WERI-Rb-1 (cell line): ENCODE measurements around the gene CDC27.

Source experiments
- DNase-seq: peaks from one replicate; pipeline ENCODE4 v3.0.0-alpha.2; 2020
- H3K27ac ChIP-seq: fragments of 250-450 bp; sonication (Bioruptor Pico); 2 replicates; pipeline ENCODE4 v1.5.1; 2020; ENCODE audit warnings: mild to moderate bottlenecking, moderate library complexity
- H3K27me3 ChIP-seq: fragments of 250-450 bp; sonication (Bioruptor Pico); 2 replicates; pipeline ENCODE4 v1.5.1; 2021; ENCODE audit warnings: mild to moderate bottlenecking, low read depth, moderate library complexity; ENCODE audit not compliant: insufficient read depth, severe bottlenecking
- H3K36me3 ChIP-seq: fragments of 250-450 bp; sonication (Bioruptor Pico); 2 replicates; pipeline ENCODE4 v1.5.1; 2020; ENCODE audit warnings: mild to moderate bottlenecking, moderate library complexity
- H3K4me3 ChIP-seq: 2 replicates; pipeline ENCODE4 v1.5.1; 2011; ENCODE audit warnings: low read depth, mild to moderate bottlenecking, control low read depth, low read length
- H3K9me3 ChIP-seq: fragments of 250-450 bp; sonication (Bioruptor Pico); 2 replicates; pipeline ENCODE4 v1.5.1; 2021; ENCODE audit warnings: mild to moderate bottlenecking, moderate library complexity; ENCODE audit not compliant: severe bottlenecking
- TF ChIP-seq, protein P1 (sequence below): IDR thresholded peaks from 2 replicates; pipeline ENCODE4 v1.5.1; 2011; ENCODE audit warnings: low read depth, mild to moderate bottlenecking, control low read depth, inconsistent platforms, low read length

CDC27 gene

DNA sequence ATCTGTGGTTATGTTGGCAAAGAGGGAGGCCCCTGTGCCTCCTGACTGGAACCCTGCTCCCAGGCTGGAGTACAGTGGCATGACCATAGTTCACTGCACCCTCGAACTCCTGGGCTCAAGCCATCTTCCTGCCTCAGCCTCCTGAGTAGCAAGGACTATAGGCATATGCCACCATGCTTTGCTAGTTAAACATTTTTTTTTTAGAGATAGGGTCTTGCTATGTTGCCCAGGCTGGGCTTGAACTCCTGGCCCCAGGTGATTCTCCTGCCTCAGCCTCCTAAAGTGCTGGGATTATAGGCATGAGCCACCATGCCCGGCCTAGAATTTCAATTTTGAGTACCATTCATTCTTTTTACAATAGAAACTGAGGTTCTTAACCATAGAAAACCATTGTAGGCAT lies 43.4 kb upstream of the CDC27 start:
- TF ChIP-seq, protein P1, sequence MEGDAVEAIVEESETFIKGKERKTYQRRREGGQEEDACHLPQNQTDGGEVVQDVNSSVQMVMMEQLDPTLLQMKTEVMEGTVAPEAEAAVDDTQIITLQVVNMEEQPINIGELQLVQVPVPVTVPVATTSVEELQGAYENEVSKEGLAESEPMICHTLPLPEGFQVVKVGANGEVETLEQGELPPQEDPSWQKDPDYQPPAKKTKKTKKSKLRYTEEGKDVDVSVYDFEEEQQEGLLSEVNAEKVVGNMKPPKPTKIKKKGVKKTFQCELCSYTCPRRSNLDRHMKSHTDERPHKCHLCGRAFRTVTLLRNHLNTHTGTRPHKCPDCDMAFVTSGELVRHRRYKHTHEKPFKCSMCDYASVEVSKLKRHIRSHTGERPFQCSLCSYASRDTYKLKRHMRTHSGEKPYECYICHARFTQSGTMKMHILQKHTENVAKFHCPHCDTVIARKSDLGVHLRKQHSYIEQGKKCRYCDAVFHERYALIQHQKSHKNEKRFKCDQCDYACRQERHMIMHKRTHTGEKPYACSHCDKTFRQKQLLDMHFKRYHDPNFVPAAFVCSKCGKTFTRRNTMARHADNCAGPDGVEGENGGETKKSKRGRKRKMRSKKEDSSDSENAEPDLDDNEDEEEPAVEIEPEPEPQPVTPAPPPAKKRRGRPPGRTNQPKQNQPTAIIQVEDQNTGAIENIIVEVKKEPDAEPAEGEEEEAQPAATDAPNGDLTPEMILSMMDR: no peak
- H3K27me3 ChIP-seq: no peaks in the 10 kb centered on the region
- H3K36me3 ChIP-seq: no peaks in the 10 kb centered on the region
- DNase-seq: no peak
- H3K4me3 ChIP-seq: no peak overlapping the region
- H3K9me3 ChIP-seq: peaks cover 5% of the 10 kb centered on the region
- H3K27ac ChIP-seq: no peak overlapping the region

DNA sequence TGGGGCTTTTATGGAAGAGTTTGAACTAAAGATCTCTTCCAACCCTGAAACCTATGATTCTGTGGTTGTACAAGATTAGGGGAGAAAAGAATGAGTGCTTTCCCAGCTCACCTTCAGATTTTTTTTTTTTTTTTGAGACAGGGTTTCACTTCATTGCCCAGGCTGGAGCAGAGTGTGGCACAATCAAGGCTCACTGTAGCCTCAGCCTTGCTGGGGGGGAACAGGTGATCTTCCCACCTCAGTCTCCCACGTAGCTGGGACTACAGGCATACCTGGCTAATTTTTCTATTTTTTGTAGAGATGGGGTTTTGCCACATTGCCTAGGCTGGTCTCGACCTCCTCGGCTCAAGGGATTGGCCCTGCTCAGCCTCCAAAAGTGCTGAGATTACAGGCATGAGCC lies 42.8 kb upstream of the CDC27 start:
- no peaks in the 10 kb centered on the region for H3K36me3 ChIP-seq
- no peak for DNase-seq
- no peak overlapping the region for H3K4me3 ChIP-seq
- H3K27me3 ChIP-seq: no peaks in the 10 kb centered on the region
- H3K27ac ChIP-seq: no peak overlapping the region
- H3K9me3 ChIP-seq: no peaks in the 10 kb centered on the region
- TF ChIP-seq, protein P1: no peak

DNA sequence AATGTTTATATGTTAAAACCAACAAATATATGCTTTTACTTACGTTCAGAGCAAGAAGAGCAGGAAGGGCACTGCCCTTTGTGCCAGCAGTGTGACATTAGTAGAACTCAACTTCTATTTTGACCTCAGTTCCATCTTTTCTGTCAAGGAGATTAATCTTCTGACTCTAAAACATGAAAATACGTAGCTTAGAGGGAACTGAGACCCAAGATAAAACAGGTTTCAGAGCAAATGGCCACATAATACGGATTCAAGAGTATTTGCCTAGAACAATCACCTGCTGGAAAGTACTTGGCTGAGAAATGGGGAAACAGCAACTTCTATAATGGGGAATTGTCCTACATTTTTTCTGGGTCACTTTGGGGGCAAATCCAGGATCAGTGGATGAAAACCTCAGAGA lies 42.2 kb upstream of the CDC27 start:
- Histone ChIP-seq H3K36me3 (no peaks in the 10 kb centered on the region), H3K4me3 (no peak overlapping the region), H3K27ac (no peak overlapping the region), H3K27me3 (no peaks in the 10 kb centered on the region), H3K9me3 (no peaks in the 10 kb centered on the region)
- no peak for DNase-seq
- TF ChIP-seq, protein P1: no peak

DNA sequence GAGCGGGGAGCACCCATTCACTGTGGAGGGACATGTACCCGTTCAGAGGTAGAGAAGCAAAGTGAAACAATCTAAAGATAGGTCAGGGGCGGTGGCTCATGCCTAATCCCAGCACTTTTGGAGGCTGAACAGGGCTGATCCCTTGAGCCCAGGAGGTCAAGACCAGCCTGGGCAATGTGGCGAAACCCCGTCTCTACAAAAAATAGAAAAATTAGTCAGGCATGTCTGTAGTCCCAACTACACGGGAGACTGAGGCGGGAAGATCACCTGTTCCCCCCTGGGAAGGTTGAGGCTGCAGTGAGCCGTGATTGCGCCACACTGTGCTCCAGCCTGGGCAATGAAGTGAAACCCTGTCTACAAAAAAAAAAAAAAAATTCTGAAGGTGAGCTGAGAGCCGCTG lies 41.8 kb upstream of the CDC27 start:
- DNase-seq: no peak
- Histone ChIP-seq H3K27ac (no peak overlapping the region), H3K4me3 (no peak overlapping the region)

DNA sequence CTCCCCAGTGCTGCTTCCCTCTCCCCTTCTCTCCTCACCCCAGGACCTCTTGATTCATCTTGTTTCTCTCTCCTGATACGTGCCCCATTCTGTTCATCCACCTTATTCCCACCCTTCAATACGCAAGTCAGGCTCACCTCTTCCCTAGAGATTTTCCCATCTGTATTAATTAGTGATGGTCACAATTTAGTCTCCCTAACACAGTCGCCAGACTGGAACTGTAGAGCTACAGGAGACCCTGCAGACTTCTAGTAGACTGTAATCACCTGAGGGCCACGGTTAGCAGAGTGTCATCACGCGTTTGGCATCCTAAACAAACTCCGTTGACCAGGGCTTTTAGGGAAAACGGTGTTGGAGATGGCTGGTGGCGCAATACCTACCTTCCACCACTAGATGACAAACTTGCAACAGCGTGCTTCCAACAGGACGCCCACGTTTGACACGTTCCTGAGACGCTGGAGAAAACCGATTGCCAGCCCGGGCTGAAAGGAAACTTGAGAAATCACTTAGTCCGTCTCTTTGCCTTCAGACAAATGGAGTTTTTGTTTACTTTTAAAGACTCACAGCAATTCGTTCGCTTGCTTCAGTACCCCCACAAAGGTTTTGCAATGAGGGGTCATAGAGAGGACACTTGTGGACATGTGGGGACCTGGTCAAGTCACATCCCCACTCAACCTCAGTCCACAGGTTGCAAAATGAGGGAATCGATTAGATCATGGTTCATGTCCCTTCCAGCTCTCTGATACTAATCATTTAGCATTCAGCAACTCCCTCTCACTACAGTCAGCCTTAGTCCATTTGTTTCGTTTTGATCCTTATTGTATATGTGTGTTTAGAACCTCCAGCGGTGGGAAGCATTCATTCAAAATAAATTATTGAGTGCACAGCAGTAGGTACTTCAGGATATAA lies 40.7 kb upstream of the CDC27 start:
- Histone ChIP-seq H3K36me3 (no peaks in the 10 kb centered on the region), H3K27ac (no peak overlapping the region), H3K4me3 (peak overlapping the region; percentile 36), H3K27me3 (no peaks in the 10 kb centered on the region), H3K9me3 (no peaks in the 10 kb centered on the region)
- TF ChIP-seq, protein P1: peak; percentile 100
- DNase-seq: peak; percentile 86

More for the DNA sequence above, 41.8 kb upstream of the CDC27 start:
- Histone ChIP-seq H3K9me3 (no peaks in the 10 kb centered on the region), H3K36me3 (no peaks in the 10 kb centered on the region), H3K27me3 (no peaks in the 10 kb centered on the region)
- TF ChIP-seq, protein P1: no peak
